ENCODE results near the gene WNT6. TPM values are rescaled to one million over a fixed set of nuclear protein-coding genes. Genes with fewer than 3 reads are reported as not detected.
"Not testable (repeated sequence)": the region's sequence is repeated elsewhere in the genome, so short reads cannot be mapped to it uniquely, and the experiment has no call there.

Gene WNT6
- total and polyA plus RNA-seq, 2 experiments from 2014 or later = not detected

DNA sequence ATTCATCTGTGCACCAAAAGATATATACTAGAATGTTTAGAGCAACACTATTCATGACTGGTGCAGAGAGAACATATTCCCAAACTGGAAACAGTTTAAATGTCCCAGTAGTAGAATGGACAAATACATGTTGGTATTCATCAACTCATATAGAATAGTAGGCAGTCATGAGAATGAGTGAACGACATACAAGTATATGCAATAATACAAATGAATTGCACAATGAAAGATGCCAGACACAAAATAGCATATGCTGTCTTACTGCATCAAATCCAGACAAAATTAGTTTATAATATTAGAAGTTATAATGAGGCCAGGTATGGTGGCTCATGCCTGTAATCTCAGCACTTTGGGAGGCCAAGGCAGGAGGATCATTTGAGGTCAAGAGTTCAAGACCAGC, 19.7 kb upstream of the WNT6 start:
- no peak overlapping the region for H3K4me3 ChIP-seq
- no peak for DNase-seq
- in situ Hi-C loops (cut with MboI) = loop anchor here (10.0 kb wide), 1 partner anchor 115 kb away; no protein-coding TSS in a partner anchor
- peaks cover 13% of the 10 kb centered on the region; the same call in 1 of the 2 replicates for H3K4me1 ChIP-seq (ENCODE audit: insufficient read depth)
- H3K27ac ChIP-seq = 0 out of 2 replicates have a peak overlapping the region, but pooled peaks have one; percentile 1
- H3K9ac ChIP-seq = no peak overlapping the region
- peak overlapping the region; percentile 16; the same call in 1 of the 2 replicates for H2AFZ ChIP-seq
- H3F3A ChIP-seq (ENCODE audit: insufficient read depth) = peaks cover 5% of the 10 kb centered on the region
- peaks cover 14% of the 10 kb centered on the region; the same call in 1 of the 2 replicates for H3K27me3 ChIP-seq (replicated peaks; ENCODE audit: insufficient read depth)
- H3K9me2 ChIP-seq (ENCODE audit: insufficient read depth) = no peaks in the 10 kb centered on the region
- 88 to 93% methylated on average over 1 of the region's 1 CpG for WGBS, 2 experiments (ENCODE audit: low coverage in 1 of 2, low lambda C conversion rate in 2 of 2, missing lambda C conversion rate in 2 of 2)
- H3K36me3 ChIP-seq (ENCODE audit: low read depth) = no peaks in the 10 kb centered on the region
- H3K79me2 ChIP-seq (ENCODE audit: insufficient read depth) = no peaks in the 10 kb centered on the region
- no peaks in the 10 kb centered on the region for H3K9me3 ChIP-seq (ENCODE audit: low read depth)
- no peaks in the 10 kb centered on the region for H4K20me1 ChIP-seq (ENCODE audit: insufficient read depth)
- TF ChIP-seq EZH2 (IDR thresholded peaks at IDR 0.05; ENCODE audit: insufficient read depth, poor library complexity, severe bottlenecking) (no peak), EZH2phosphoT487 (IDR thresholded peaks at IDR 0.05; ENCODE audit: insufficient read depth, low read depth) (no peak)
- no peak overlapping the region for H3K4me2 ChIP-seq (ENCODE audit: unreplicated experiment)

DNA sequence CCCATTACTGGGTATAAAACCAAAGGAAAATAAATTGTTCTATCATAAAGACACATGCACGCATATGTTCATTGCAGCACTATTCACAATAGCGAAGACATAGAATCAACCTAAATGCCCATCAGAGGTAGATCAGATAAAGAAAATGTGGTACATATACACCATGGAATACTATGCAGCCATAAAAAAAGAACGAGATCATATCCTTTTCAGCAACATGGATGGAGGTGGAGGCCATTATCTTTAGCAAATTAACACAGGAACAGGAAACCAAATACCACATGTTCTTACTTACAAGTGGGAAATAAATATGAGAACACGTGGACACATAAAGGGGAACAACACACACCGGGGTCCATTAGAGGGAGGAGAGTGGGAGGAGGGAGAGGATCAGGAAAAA, 15.3 kb upstream of the WNT6 start:
- H3K4me1 ChIP-seq (ENCODE audit: insufficient read depth); H3K9me3 ChIP-seq (ENCODE audit: low read depth); H3K36me3 ChIP-seq (ENCODE audit: low read depth); H3K27me3 ChIP-seq (replicated peaks; ENCODE audit: insufficient read depth); H3K9ac ChIP-seq; H2AFZ ChIP-seq; H4K20me1 ChIP-seq (ENCODE audit: insufficient read depth); H3F3A ChIP-seq (ENCODE audit: insufficient read depth); DNase-seq; H3K4me2 ChIP-seq (ENCODE audit: unreplicated experiment); H3K27ac ChIP-seq; H3K9me2 ChIP-seq (ENCODE audit: insufficient read depth); H3K4me3 ChIP-seq; H3K79me2 ChIP-seq (ENCODE audit: insufficient read depth): not testable (repeated sequence)
- WGBS, 2 experiments (ENCODE audit: low coverage in 1 of 2, low lambda C conversion rate in 2 of 2, missing lambda C conversion rate in 2 of 2) = 61 to 62% methylated on average over 5 of the region's 5 CpGs
- in situ Hi-C loops (cut with MboI) = loop anchor here (10.0 kb wide), 1 partner anchor 120 kb away; no protein-coding TSS in a partner anchor

DNA sequence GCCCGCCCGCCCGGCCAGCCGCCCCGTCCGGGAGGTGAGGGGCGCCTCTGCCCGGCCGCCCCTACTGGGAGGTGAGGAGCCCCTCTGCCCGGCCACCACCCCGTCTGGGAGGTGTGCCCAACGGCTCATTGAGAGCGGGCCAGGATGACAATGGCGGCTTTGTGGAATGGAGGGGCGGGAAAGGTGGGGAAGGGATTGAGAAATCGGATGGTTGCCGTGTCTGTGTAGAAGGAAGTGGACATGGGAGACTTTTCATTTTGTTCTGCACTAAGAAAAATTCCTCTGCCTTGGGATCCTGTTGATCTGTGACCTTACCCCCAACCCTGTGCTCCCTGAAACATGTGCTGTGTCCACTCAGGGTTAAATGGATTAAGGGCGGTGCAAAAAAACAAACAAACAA, 12.6 kb upstream of the WNT6 start:
- H3K79me2 ChIP-seq (ENCODE audit: insufficient read depth); H3K36me3 ChIP-seq (ENCODE audit: low read depth); H3K9me2 ChIP-seq (ENCODE audit: insufficient read depth); H3K4me3 ChIP-seq; DNase-seq; H3K9me3 ChIP-seq (ENCODE audit: low read depth); H3K27ac ChIP-seq; H3F3A ChIP-seq (ENCODE audit: insufficient read depth); H3K4me1 ChIP-seq (ENCODE audit: insufficient read depth); H3K27me3 ChIP-seq (replicated peaks; ENCODE audit: insufficient read depth); H2AFZ ChIP-seq; H3K4me2 ChIP-seq (ENCODE audit: unreplicated experiment); H4K20me1 ChIP-seq (ENCODE audit: insufficient read depth); H3K9ac ChIP-seq: not testable (repeated sequence)
- in situ Hi-C loops (cut with MboI) = loop anchor here (10.0 kb wide), 1 partner anchor 122 kb away; no protein-coding TSS in a partner anchor
- WGBS, 2 experiments (ENCODE audit: low coverage in 1 of 2, low lambda C conversion rate in 2 of 2, missing lambda C conversion rate in 2 of 2) = 17 to 48% methylated on average over 2 to 18 of the region's 18 CpGs

- no peaks in the 10 kb centered on the region for H3K4me1 ChIP-seq (ENCODE audit: insufficient read depth)
- no peak overlapping the region for H2AFZ ChIP-seq
- no peaks in the 10 kb centered on the region for H3K79me2 ChIP-seq (ENCODE audit: insufficient read depth)
- H3K4me2 ChIP-seq (ENCODE audit: unreplicated experiment) = no peak overlapping the region
- no peaks in the 10 kb centered on the region for H3K9me2 ChIP-seq (ENCODE audit: insufficient read depth)
- no peak for DNase-seq
- H3K9ac ChIP-seq = no peak overlapping the region
- no peaks in the 10 kb centered on the region for H3K27me3 ChIP-seq (replicated peaks; ENCODE audit: insufficient read depth)
- no peaks in the 10 kb centered on the region for H4K20me1 ChIP-seq (ENCODE audit: insufficient read depth)
- TF ChIP-seq EZH2 (IDR thresholded peaks at IDR 0.05; ENCODE audit: insufficient read depth, poor library complexity, severe bottlenecking) (no peak), EZH2phosphoT487 (IDR thresholded peaks at IDR 0.05; ENCODE audit: insufficient read depth, low read depth) (no peak)
- no peaks in the 10 kb centered on the region for H3F3A ChIP-seq (ENCODE audit: insufficient read depth)
- no peak overlapping the region for H3K4me3 ChIP-seq
- in situ Hi-C loops (cut with MboI) = loop anchor here (10.0 kb wide), 1 partner anchor 125 kb away; no protein-coding TSS in a partner anchor
- H3K36me3 ChIP-seq (ENCODE audit: low read depth) = no peaks in the 10 kb centered on the region
- 84 to 87% methylated on average over 7 of the region's 7 CpGs for whole genome bisulfite sequencing, 2 experiments (ENCODE audit: low coverage in 1 of 2, low lambda C conversion rate in 2 of 2, missing lambda C conversion rate in 2 of 2)
- no peaks in the 10 kb centered on the region for H3K9me3 ChIP-seq (ENCODE audit: low read depth)
- no peak overlapping the region for H3K27ac ChIP-seq
Measured at GRCh38 chr2:218849721-218850120, 9.9 kb upstream of the WNT6 start.

DNA sequence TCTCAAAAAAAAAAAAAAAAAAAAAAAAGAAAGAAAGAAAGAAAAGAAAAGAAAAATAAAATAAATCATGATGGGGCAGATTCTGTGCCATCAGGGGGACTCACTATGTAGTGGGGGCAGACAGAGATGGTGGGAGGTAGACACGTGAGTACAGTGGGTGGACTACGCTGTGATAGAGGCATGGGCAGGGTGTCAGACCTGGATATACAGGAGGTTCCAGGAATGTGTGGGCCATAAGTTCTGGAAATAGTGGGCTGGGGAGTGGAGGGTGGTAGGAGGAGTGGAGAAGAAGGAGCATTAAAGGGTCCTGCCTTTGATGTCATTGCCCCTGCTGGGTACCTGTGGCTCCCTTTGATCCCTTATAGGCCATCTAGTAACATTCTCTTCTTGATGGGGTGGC, 8.8 kb upstream of the WNT6 start:
- in situ Hi-C loops (cut with MboI) = no loop called here

More for the DNA sequence above, 8.8 kb upstream of the WNT6 start:
- Histone ChIP-seq H3K36me3 (ENCODE audit: low read depth) (no peaks in the 10 kb centered on the region), H3K4me3 (no peak overlapping the region), H3K79me2 (ENCODE audit: insufficient read depth) (no peaks in the 10 kb centered on the region), H2AFZ (no peak overlapping the region), H3K4me2 (ENCODE audit: unreplicated experiment) (no peak overlapping the region), H3K27ac (no peak overlapping the region), H3K4me1 (ENCODE audit: insufficient read depth) (no peaks in the 10 kb centered on the region), H3F3A (ENCODE audit: insufficient read depth) (no peaks in the 10 kb centered on the region), H3K9ac (no peak overlapping the region), H3K27me3 (replicated peaks; ENCODE audit: insufficient read depth) (no peaks in the 10 kb centered on the region; the same call in 1 of the 2 replicates), H3K9me3 (ENCODE audit: low read depth) (no peaks in the 10 kb centered on the region), H3K9me2 (ENCODE audit: insufficient read depth) (no peaks in the 10 kb centered on the region), H4K20me1 (ENCODE audit: insufficient read depth) (no peaks in the 10 kb centered on the region)
- no peak for DNase-seq
- TF ChIP-seq EZH2 (IDR thresholded peaks at IDR 0.05; ENCODE audit: insufficient read depth, poor library complexity, severe bottlenecking) (no peak), EZH2phosphoT487 (IDR thresholded peaks at IDR 0.05; ENCODE audit: insufficient read depth, low read depth) (no peak)
- WGBS, 2 experiments (ENCODE audit: low coverage in 1 of 2, low lambda C conversion rate in 2 of 2, missing lambda C conversion rate in 2 of 2) = 73 to 77% methylated on average over 2 of the region's 2 CpGs
